GM19238 (cell line): ENCODE data around the gene PNCK.
"Not testable (repeated sequence)": the region's sequence is repeated elsewhere in the genome, so short reads cannot be mapped to it uniquely, and the experiment has no call there.

Experiments
- DNase-seq: peaks from one replicate; pipeline ENCODE4 v3.0.0; 2011; ENCODE audit warnings: low spot score; ENCODE audit not compliant: insufficient read length

The PNCK gene

GRCh38 chrX:153673428-153674218, at the start of gene PNCK:
PNCK (minus strand) TSS chrX:153673813; CDS start chrX:153673076, 737 bp downstream.
- DNase-seq = no peak

GRCh38 chrX:153722704-153723350, 49.2 kb upstream of the PNCK start:
- DNase-seq = no peak

- DNase-seq = no peak
These were observed 46.1 kb upstream of the PNCK start for GRCh38 chrX:153719701-153720100.

GRCh38 chrX:153719238-153719637, 45.6 kb upstream of the PNCK start:
- no peak for DNase-seq

GRCh38 chrX:153717445-153717844, 43.8 kb upstream of the PNCK start:
- DNase-seq = no peak

- DNase-seq = no peak
These were observed 40.6 kb upstream of the PNCK start for GRCh38 chrX:153714256-153714655.

GRCh38 chrX:153709726-153710674, 36.4 kb upstream of the PNCK start:
- no peak for DNase-seq

GRCh38 chrX:153708415-153708814, 34.8 kb upstream of the PNCK start:
- no peak for DNase-seq

GRCh38 chrX:153707406-153707805, 33.8 kb upstream of the PNCK start:
- no peak for DNase-seq

- DNase-seq = no peak
These were observed 33.2 kb upstream of the PNCK start for GRCh38 chrX:153706799-153707198.

- not testable (repeated sequence) for DNase-seq
These were observed 31.9 kb upstream of the PNCK start for GRCh38 chrX:153705403-153706060.

- not testable (repeated sequence) for DNase-seq
These were observed 31.2 kb upstream of the PNCK start for GRCh38 chrX:153704631-153705402.

GRCh38 chrX:153704021-153704526, 30.5 kb upstream of the PNCK start:
- DNase-seq = no peak

GRCh38 chrX:153703036-153703370, 29.4 kb upstream of the PNCK start:
- DNase-seq = no peak

- DNase-seq = no peak
These were observed 28.9 kb upstream of the PNCK start for GRCh38 chrX:153702336-153703035.

- DNase-seq = no peak
These were observed 28.1 kb upstream of the PNCK start for GRCh38 chrX:153701706-153702105.

GRCh38 chrX:153700967-153701366, 27.4 kb upstream of the PNCK start:
- DNase-seq = no peak

GRCh38 chrX:153700376-153700945, 26.8 kb upstream of the PNCK start:
- DNase-seq = no peak

- not testable (repeated sequence) for DNase-seq
These were observed 26.3 kb upstream of the PNCK start for GRCh38 chrX:153699784-153700371.
